HG03103 (cell line): ENCODE data around the gene NEURL1.

Source experiments
- ATAC-seq: cut with Tn5 transposase; IDR thresholded peaks from one replicate; pipeline ENCODE4 v1.9.1; 2021; ENCODE audit warnings: low read depth; ENCODE audit not compliant: unreplicated experiment

NEURL1 gene

GRCh38 chr10:103581499-103581898 is 88.0 kb downstream of the NEURL1 start:
- ATAC-seq: no peak

GRCh38 chr10:103582331-103583123 is 89.0 kb downstream of the NEURL1 start:
- ATAC-seq: no peak

GRCh38 chr10:103583871-103584215 is 90.3 kb downstream of the NEURL1 start:
- no peak for ATAC-seq

GRCh38 chr10:103584216-103585010 is 90.9 kb downstream of the NEURL1 start:
- ATAC-seq: no peak

GRCh38 chr10:103585011-103585405 is 91.5 kb downstream of the NEURL1 start:
- no peak for ATAC-seq

GRCh38 chr10:103587073-103587472 is 93.6 kb downstream of the NEURL1 start:
- ATAC-seq: no peak

GRCh38 chr10:103589074-103589630 is 95.6 kb downstream of the NEURL1 start:
- ATAC-seq: no peak

GRCh38 chr10:103590060-103590459 is 96.6 kb downstream of the NEURL1 start:
- no peak for ATAC-seq

GRCh38 chr10:103590744-103591291 is 97.3 kb downstream of the NEURL1 start:
- ATAC-seq: no peak

GRCh38 chr10:103592186-103593021 is 98.9 kb downstream of the NEURL1 start:
- no peak for ATAC-seq

GRCh38 chr10:103593022-103593570 is 99.6 kb downstream of the NEURL1 start:
- no peak for ATAC-seq

GRCh38 chr10:103595933-103596726 is 102.6 kb downstream of the NEURL1 start:
- no peak for ATAC-seq

- no peak for ATAC-seq
Measured at GRCh38 chr10:103597003-103597402, 103.5 kb downstream of the NEURL1 start.

- ATAC-seq: no peak
Measured at GRCh38 chr10:103598654-103599115, 105.2 kb downstream of the NEURL1 start.

- ATAC-seq: no peak
Measured at GRCh38 chr10:103599211-103599610, 105.7 kb downstream of the NEURL1 start.

GRCh38 chr10:103599907-103600306 is 106.4 kb downstream of the NEURL1 start:
- ATAC-seq: no peak

GRCh38 chr10:103600325-103600724 is 106.8 kb downstream of the NEURL1 start:
- ATAC-seq: no peak

GRCh38 chr10:103600956-103601569 is 107.6 kb downstream of the NEURL1 start:
- ATAC-seq: no peak
